ENCODE results near the gene HASPIN.
A peak's percentile ranks its signal among the peaks of the same experiment; 100 is the strongest.

The HASPIN gene

DNA sequence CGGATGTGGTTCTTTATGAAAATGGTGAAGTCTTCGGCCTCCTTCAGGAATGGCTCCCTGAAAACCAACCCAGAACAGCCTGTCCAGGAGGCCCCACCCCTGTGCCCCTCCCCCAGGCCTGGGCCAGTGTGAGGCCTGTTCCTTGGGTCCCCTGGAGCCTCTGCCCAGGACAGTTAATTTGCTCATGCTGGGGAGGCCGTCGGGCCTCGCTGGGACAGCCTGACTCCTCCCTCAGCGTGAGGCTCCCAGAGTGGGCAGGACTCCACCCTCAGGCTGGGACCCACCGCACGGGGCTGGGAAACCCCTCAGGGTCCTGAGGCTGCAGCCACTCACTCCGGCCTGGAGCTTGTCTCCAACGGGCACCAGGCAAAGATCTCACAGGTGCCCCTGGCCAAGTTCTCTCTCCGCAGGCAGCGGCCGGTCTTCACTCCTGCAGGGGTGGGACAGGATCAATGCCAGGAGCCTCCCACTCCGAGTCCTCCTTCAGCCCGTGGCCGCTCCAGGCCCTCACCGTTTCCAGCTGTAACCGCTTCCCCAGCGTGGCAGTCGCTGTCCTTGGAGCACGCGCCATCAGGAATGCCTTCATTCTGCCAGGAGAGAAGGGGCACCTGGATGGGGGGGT lies 33.5 kb upstream of the HASPIN start:
- TF ChIP-seq, protein P1, sequence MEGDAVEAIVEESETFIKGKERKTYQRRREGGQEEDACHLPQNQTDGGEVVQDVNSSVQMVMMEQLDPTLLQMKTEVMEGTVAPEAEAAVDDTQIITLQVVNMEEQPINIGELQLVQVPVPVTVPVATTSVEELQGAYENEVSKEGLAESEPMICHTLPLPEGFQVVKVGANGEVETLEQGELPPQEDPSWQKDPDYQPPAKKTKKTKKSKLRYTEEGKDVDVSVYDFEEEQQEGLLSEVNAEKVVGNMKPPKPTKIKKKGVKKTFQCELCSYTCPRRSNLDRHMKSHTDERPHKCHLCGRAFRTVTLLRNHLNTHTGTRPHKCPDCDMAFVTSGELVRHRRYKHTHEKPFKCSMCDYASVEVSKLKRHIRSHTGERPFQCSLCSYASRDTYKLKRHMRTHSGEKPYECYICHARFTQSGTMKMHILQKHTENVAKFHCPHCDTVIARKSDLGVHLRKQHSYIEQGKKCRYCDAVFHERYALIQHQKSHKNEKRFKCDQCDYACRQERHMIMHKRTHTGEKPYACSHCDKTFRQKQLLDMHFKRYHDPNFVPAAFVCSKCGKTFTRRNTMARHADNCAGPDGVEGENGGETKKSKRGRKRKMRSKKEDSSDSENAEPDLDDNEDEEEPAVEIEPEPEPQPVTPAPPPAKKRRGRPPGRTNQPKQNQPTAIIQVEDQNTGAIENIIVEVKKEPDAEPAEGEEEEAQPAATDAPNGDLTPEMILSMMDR (IDR thresholded peaks at IDR 0.05; ENCODE audit: low read depth, low read length): no peak
- H3K4me3 ChIP-seq (ENCODE audit: low read depth, low read length): no peak overlapping the region

DNA sequence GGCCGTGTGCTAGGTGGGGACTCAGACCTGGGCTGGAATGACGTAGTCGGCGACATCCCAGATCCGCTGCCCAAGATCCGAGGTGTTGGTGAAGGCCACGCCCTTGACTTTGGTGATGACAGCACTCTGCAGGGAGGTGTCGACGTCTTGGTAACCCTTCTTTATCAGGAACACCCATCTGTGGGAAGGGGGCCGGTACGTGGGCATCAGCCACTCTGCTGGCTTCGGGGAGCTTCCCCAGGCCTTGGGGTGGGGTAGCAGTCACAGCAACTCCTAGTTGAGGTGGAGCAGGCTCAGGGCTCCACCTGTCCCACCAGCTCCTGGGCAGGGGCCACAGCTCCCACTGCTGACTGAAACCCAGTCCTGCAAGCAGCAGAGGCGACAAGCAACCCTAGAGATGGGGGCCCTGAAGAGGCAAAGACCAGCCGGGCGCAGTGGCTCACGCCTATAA lies 32.1 kb upstream of the HASPIN start:
- TF ChIP-seq, protein P1 (IDR thresholded peaks at IDR 0.05; ENCODE audit: low read depth, low read length): no peak
- H3K4me3 ChIP-seq (ENCODE audit: low read depth, low read length): no peak overlapping the region

DNA sequence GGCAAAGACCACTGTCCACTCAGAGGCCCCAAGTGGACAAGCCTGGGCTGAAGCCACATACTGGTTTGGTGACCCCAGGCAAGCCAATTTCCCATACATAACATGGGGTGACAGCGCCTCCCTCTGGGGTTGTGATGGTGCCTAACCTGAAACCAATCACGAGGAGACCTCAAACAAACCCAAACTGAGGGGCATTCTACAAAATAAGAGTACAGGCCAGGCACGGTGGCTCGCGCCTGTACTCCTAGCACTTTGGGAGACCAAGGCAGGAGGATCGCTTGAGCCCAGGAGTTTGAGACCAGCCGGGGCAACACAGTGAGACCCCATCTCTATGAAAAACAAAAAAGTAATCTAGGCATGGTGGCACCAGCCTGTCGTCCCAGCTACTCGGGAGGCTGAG lies 31.4 kb upstream of the HASPIN start:
- TF ChIP-seq, protein P1 (IDR thresholded peaks at IDR 0.05; ENCODE audit: low read depth, low read length): no peak
- no peak overlapping the region for H3K4me3 ChIP-seq (ENCODE audit: low read depth, low read length)

DNA sequence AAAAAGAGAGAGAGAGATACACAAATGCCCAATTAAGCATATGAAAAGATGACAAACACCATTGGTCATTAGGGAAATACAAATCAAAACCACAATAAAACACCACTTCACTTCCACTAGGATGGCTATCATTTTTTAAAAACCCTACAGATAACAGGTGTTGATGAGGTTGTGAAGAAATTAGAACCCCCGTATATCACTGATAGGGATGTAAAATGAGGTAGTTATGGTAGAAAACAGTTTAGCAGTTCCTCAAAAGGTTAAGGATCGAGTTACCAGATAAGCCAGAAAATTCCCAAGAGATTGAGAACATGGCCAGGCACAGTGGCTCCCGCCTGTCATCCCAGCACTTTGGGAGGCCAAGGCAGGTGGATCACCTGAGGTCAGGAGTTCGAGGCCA lies 30.6 kb upstream of the HASPIN start:
- no peak overlapping the region for H3K4me3 ChIP-seq (ENCODE audit: low read depth, low read length)
- TF ChIP-seq, protein P1 (IDR thresholded peaks at IDR 0.05; ENCODE audit: low read depth, low read length): no peak

DNA sequence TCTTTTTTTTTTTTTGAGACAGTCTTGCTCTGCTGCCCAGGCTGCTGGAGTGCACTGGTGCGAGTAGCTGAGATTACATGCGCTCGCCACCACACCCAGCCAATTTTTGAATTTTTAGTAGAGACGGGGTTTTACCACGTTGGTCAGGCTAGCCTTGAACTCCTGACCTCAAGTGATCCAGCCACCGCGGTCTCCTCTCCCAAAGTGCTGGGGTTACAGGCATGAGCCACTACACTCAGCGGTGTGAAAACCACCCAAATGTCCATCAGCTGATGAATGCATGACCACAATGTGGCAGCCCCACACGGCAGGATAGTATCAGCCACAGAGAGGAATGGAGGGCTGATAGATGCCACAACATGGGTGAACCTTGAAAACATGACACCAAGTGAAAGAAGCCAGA lies 29.9 kb upstream of the HASPIN start:
- H3K4me3 ChIP-seq (ENCODE audit: low read depth, low read length): no peak overlapping the region
- TF ChIP-seq, protein P1 (IDR thresholded peaks at IDR 0.05; ENCODE audit: low read depth, low read length): no peak

DNA sequence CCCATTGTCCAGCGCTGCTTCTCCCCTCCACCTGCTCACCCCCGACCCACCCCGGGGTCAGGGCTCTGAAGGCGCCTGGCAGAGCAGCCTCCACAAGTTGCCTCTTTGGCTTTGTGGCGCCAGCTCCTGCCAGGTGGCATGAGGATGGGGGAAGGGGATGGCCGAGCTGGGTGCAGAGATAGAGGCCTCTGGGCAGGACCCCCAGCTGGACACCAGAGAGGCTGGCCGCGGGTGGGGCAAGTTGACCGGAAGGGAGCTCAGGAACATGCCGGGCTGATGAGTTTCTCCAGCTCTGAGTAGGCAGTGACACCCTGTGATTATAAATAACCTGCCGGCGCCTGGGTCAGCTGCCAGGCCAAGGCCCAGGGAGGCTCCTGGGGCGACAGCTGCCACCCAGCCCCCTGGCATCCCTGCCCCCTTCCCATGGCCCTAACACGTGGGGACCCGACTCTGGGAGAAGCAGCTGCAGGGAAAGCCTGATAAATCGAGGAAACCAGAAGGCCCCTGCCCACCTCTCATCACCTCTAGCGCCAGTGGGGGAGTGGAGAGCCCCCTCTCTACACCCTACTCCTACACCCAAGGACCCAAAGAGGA lies 28.5 kb upstream of the HASPIN start:
- TF ChIP-seq, protein P1 (IDR thresholded peaks at IDR 0.05; ENCODE audit: low read depth, low read length): no peak
- H3K4me3 ChIP-seq (ENCODE audit: low read depth, low read length): peak overlapping the region; percentile 48

DNA sequence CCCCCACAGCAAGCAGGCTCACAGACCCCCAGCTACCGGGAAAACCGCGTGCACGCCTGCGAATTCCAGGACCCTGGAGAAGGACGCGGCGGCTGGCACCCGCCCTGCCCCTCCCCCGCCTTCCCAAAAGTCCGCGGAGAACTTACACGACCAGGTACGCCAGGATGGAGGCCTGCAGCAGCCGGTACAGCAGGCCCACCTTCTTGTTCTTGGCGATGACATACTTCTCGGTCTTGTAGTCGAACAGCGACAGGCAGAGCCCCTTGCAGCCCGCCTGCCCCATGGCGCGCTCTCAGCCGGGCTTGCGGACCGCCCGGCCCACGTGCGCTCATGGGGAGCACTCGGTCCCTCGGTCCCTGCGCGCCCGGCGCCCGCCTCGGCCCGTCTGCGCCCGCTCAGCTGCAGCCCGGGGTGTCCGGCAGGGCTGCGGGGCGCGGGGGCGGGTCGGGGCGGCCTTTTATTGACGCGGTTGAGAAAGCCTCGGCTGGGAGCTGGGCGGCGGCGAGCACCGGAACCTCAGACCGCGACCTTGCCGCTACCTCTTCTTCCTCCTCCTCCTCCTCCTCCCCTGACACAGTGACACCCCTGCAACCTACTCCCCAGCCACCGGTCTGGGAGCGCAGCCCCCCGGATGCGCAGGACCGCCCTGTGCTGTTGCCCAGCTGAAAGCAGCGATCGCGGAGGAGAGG lies 27.8 kb upstream of the HASPIN start, which contains the start of gene P2RX5:
Gene P2RX5, minus strand, starts transcription at position 433 of the 689 bp plus-strand sequence. Its CDS starts 150 bp downstream, at position 283.
- TF ChIP-seq, protein P1 (IDR thresholded peaks at IDR 0.05; ENCODE audit: low read depth, low read length): no peak
- H3K4me3 ChIP-seq (ENCODE audit: low read depth, low read length): peak within 1 kb of the TSS; percentile 48

Data from WI38 (cell line).